HG03045 (cell line): ENCODE data around the gene PHACTR3.

Experiments used
- ATAC-seq: cut with Tn5 transposase; IDR thresholded peaks from one replicate; pipeline ENCODE4 v1.9.1; 2021; ENCODE audit warnings: mild to moderate bottlenecking, moderate library complexity; ENCODE audit not compliant: unreplicated experiment

The PHACTR3 gene

GRCh38 chr20:59746155-59746554 lies 141.8 kb downstream of the PHACTR3 start:
- ATAC-seq = no peak

- no peak for ATAC-seq
These were observed 143.6 kb downstream of the PHACTR3 start for GRCh38 chr20:59747671-59748515.

- no peak for ATAC-seq
These were observed 144.4 kb downstream of the PHACTR3 start for GRCh38 chr20:59748619-59749191.

GRCh38 chr20:59749301-59749700 lies 145.0 kb downstream of the PHACTR3 start:
- ATAC-seq = no peak

- no peak for ATAC-seq
These were observed 146.0 kb downstream of the PHACTR3 start for GRCh38 chr20:59750209-59750840.

- ATAC-seq = no peak
These were observed 146.9 kb downstream of the PHACTR3 start for GRCh38 chr20:59751075-59751711.

GRCh38 chr20:59752101-59752586 lies 147.8 kb downstream of the PHACTR3 start:
- ATAC-seq = peak; percentile 68

GRCh38 chr20:59752704-59753460 lies 148.5 kb downstream of the PHACTR3 start:
- ATAC-seq = peak; percentile 24

GRCh38 chr20:59753836-59754235 lies 149.5 kb downstream of the PHACTR3 start:
- ATAC-seq = no peak

- no peak for ATAC-seq
These were observed 150.2 kb downstream of the PHACTR3 start for GRCh38 chr20:59754551-59754950.

- no peak for ATAC-seq
These were observed 151.9 kb downstream of the PHACTR3 start for GRCh38 chr20:59756241-59756640.

GRCh38 chr20:59764037-59764436 lies 159.7 kb downstream of the PHACTR3 start:
- ATAC-seq = no peak

- ATAC-seq = no peak
These were observed 161.3 kb downstream of the PHACTR3 start for GRCh38 chr20:59765599-59766177.

- ATAC-seq = no peak
These were observed 163.3 kb downstream of the PHACTR3 start for GRCh38 chr20:59767656-59768055.

- no peak for ATAC-seq
These were observed 165.9 kb downstream of the PHACTR3 start for GRCh38 chr20:59770270-59770669.

GRCh38 chr20:59770851-59771250 lies 166.5 kb downstream of the PHACTR3 start:
- ATAC-seq = no peak

- ATAC-seq = no peak
These were observed 167.4 kb downstream of the PHACTR3 start for GRCh38 chr20:59771506-59772372.

GRCh38 chr20:59772373-59772705 lies 168.0 kb downstream of the PHACTR3 start:
- ATAC-seq = no peak
